GM23338 (cell line): ENCODE measurements around the gene LRSAM1. TPM values are rescaled to one million over a fixed set of nuclear protein-coding genes. Genes with fewer than 3 reads are reported as not detected.
A peak's percentile ranks its signal among the peaks of the same experiment; 100 is the strongest.

Source experiments
- ATAC-seq: fragments of 200-7000 bp; cut with Tn5 transposase; 3 replicates; pipeline ENCODE4 v1.9.1; 2020
- DNase-seq: peaks from one replicate; pipeline ENCODE4 v3.0.0-alpha.2; 2015; ENCODE audit warnings: low spot score
- H2AFZ ChIP-seq: fragments of 200-600 bp; sonication (generic); 2 replicates; pipeline ENCODE4 v1.8.0; 2016; ENCODE audit warnings: antibody characterized with exemption, mild to moderate bottlenecking, moderate library complexity
- H3F3A ChIP-seq: fragments of 200-600 bp; sonication (generic); replicated peaks from 2 replicates; pipeline ENCODE4 v1.8.0; 2017; ENCODE audit warnings: antibody characterized with exemption, mixed run types, low read depth
- H3K27ac ChIP-seq: fragments of 200-600 bp; sonication (generic); 2 replicates; pipeline ENCODE4 v1.6.1; 2016; ENCODE audit warnings: low read depth
- H3K27me3 ChIP-seq: fragments of 200-600 bp; sonication (generic); 2 replicates; pipeline ENCODE4 v1.8.0; 2016; ENCODE audit warnings: mild to moderate bottlenecking, mixed run types, moderate library complexity; ENCODE audit not compliant: insufficient read depth
- H3K36me3 ChIP-seq: fragments of 200-600 bp; sonication (generic); 2 replicates; pipeline ENCODE4 v1.8.0; 2016; ENCODE audit warnings: mild to moderate bottlenecking; ENCODE audit not compliant: insufficient read depth
- H3K4me1 ChIP-seq: fragments of 200-600 bp; sonication (generic); 2 replicates; pipeline ENCODE4 v1.8.0; 2016; ENCODE audit warnings: mild to moderate bottlenecking, moderate library complexity; ENCODE audit not compliant: insufficient read depth
- H3K4me2 ChIP-seq: fragments of 200-600 bp; sonication (generic); 2 replicates; pipeline ENCODE4 v1.7.1; 2017; ENCODE audit warnings: mixed run types
- H3K4me3 ChIP-seq: fragments of 200-600 bp; sonication (generic); 2 replicates; pipeline ENCODE4 v1.6.1; 2016; ENCODE audit warnings: mixed run types
- H3K79me2 ChIP-seq: fragments of 200-600 bp; sonication (generic); replicated peaks from 2 replicates; pipeline ENCODE4 v1.8.0; 2017; ENCODE audit warnings: mild to moderate bottlenecking; ENCODE audit not compliant: insufficient read depth
- H3K9me2 ChIP-seq: fragments of 200-600 bp; sonication (generic); 2 replicates; pipeline ENCODE4 v1.8.0; 2017; ENCODE audit not compliant: insufficient read depth
- H4K20me1 ChIP-seq: fragments of 200-600 bp; sonication (generic); replicated peaks from 2 replicates; pipeline ENCODE4 v1.8.0; 2017; ENCODE audit warnings: mild to moderate bottlenecking; ENCODE audit not compliant: insufficient read depth
- H3K27ac Mint-ChIP-seq: 2 replicates; pipeline ENCODE4 v1.8.0; 2020; ENCODE audit warnings: inconsistent platforms, mild to moderate bottlenecking, moderate library complexity, mixed read lengths
- H3K27me3 Mint-ChIP-seq: 3 replicates; pipeline ENCODE4 v1.8.0; 2022; ENCODE audit warnings: low read depth, mild to moderate bottlenecking, moderate library complexity, mixed read lengths, inconsistent platforms; ENCODE audit not compliant: insufficient read depth, poor library complexity
- H3K36me3 Mint-ChIP-seq: 3 replicates; pipeline ENCODE4 v1.8.0; 2021; ENCODE audit warnings: low read depth, mild to moderate bottlenecking, inconsistent platforms, moderate library complexity, mixed read lengths
- H3K4me1 Mint-ChIP-seq: 3 replicates; pipeline ENCODE4 v1.8.0; 2020; ENCODE audit warnings: mild to moderate bottlenecking, inconsistent platforms, mixed read lengths
- H3K4me3 Mint-ChIP-seq: 3 replicates; pipeline ENCODE4 v1.8.0; 2021; ENCODE audit warnings: moderate library complexity, mild to moderate bottlenecking, inconsistent platforms, mixed read lengths
- H3K9me3 Mint-ChIP-seq: 3 replicates; pipeline ENCODE4 v1.8.0; 2020; ENCODE audit warnings: moderate library complexity, mild to moderate bottlenecking, inconsistent platforms, mixed read lengths
- CREB1 ChIP-seq: fragments of 250-450 bp; sonication (Bioruptor Pico); IDR thresholded peaks from 2 replicates; pipeline ENCODE4 v1.5.0; 2020; ENCODE audit warnings: low read depth, mild to moderate bottlenecking, moderate library complexity
- EZH2 ChIP-seq: fragments of 200-600 bp; sonication (generic); IDR thresholded peaks from one replicate; pipeline ENCODE4 v1.8.0; 2017; ENCODE audit warnings: antibody characterized with exemption, mild to moderate bottlenecking, low read depth; ENCODE audit not compliant: unreplicated experiment
- EZH2phosphoT487 ChIP-seq: fragments of 200-600 bp; sonication (generic); IDR thresholded peaks from one replicate; pipeline ENCODE4 v1.8.1; 2018; ENCODE audit warnings: antibody characterized with exemption; ENCODE audit not compliant: unreplicated experiment
- JUNB ChIP-seq: IDR thresholded peaks from one replicate; pipeline ENCODE4 v1.6.1; 2016; ENCODE audit warnings: antibody characterized with exemption; ENCODE audit not compliant: unreplicated experiment
- REST ChIP-seq: IDR thresholded peaks from one replicate; pipeline ENCODE4 v1.6.1; 2018; ENCODE audit warnings: antibody characterized with exemption; ENCODE audit not compliant: unreplicated experiment
- STAT1 ChIP-seq: IDR thresholded peaks from one replicate; pipeline ENCODE4 v1.6.1; 2016; ENCODE audit warnings: antibody characterized with exemption; ENCODE audit not compliant: unreplicated experiment
- ZNF114 ChIP-seq: fragments of 250-450 bp; sonication (Bioruptor Pico); IDR thresholded peaks from 2 replicates; pipeline ENCODE4 v1.5.0; 2020; ENCODE audit warnings: mild to moderate bottlenecking, moderate library complexity
- ZNF462 ChIP-seq: fragments of 250-450 bp; sonication (Bioruptor Pico); IDR thresholded peaks from 2 replicates; pipeline ENCODE4 v1.5.0; 2020; ENCODE audit warnings: mild to moderate bottlenecking, moderate library complexity
- polyA plus RNA-seq: library from polyadenylated mRNA; unstranded; fragments of >200 nt; fragmentation: Nextera tagmentation; extraction: Ambion mirVana; gene quantifications from 2 replicates; pipeline ENCODE4 v1.2.1, GENCODE V29; 2016
- total RNA-seq: library from RNA; depleted of rRNA; stranded (reverse); fragments of >200 nt; shearing (Covaris generic); gene quantifications from 2 replicates; pipeline ENCODE4 v1.2.3, GENCODE V29; 2014
- TF ChIP-seq, protein P1 (sequence below), 2 experiments: fragments of 200-600 bp in 1 of 2; sonication (generic) in 1 of 2; conservative IDR thresholded peaks; 2 replicates each; pipeline versions ENCODE4 v1.5.1 to v1.6.1; 2016 to 2017; ENCODE audit warnings: antibody characterized with exemption in 2 of 2, low read depth in 2 of 2, mild to moderate bottlenecking in 2 of 2, moderate library complexity in 1 of 2

The LRSAM1 gene
- total and polyA plus RNA-seq, 2 experiments from 2014 or later, result 12.8 to 21.9 TPM

DNA sequence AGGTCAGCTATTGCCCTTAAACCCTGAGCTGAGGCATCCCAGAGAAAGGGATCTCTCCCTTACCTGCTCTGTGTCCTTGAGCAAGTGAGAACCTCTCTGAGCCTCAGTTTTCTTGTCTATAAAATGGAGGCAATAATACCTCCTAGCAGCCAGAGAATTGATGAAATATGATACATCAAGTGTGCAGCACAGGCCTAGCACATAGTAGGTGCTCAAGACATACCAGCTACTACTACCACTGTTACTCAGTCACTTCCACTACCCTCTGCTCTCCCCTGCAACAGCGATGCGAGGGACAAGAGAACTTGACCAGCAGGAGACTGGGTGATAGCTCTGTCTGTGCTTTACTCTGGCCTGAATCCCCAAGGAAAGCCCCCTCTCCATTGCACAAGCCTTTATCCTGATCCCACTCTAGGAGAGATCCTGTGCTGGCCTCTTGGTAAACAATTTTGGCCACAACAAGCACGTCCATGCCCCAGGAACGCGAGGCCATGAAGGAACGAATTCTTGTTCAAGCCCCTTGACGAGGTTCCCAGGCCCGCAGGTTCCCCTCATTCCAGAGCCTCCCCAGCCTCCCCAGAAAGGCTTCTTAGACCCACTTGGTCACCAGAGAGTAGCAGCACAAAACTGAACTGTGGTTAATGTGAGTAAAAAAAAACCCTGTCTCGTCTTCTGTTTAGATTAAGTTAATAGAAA, 39.4 kb downstream of the LRSAM1 start:
- H3K4me1 ChIP-seq, result no peaks in the 10 kb centered on the region
- H3K36me3 ChIP-seq, result no peaks in the 10 kb centered on the region; the same call in 1 of the 2 replicates
- H3F3A ChIP-seq, result no peaks in the 10 kb centered on the region
- peak overlapping the region; percentile 59; the same call in 1 of the 2 replicates for H3K27ac ChIP-seq
- no peak for ATAC-seq
- H3K27me3 ChIP-seq, result no peaks in the 10 kb centered on the region
- H3K4me3 ChIP-seq, result no peak overlapping the region
- no peak for DNase-seq
- H3K9me2 ChIP-seq, result no peaks in the 10 kb centered on the region
- no peak overlapping the region; the same call in 1 of the 2 replicates for H3K27ac Mint-ChIP-seq
- no peak for TF ChIP-seq EZH2phosphoT487
- no peak for TF ChIP-seq CREB1 (CRISPR knock-in tag)
- TF ChIP-seq EZH2, result no peak
- no peak for TF ChIP-seq ZNF114 (CRISPR knock-in tag)
- H3K4me2 ChIP-seq, result no peak overlapping the region
- no peak overlapping the region for H2AFZ ChIP-seq
- H3K36me3 Mint-ChIP-seq, result peaks cover 8% of the 10 kb centered on the region; the same call in 2 of the 3 replicates
- no peaks in the 10 kb centered on the region for H3K79me2 ChIP-seq
- no peaks in the 10 kb centered on the region for H3K9me3 Mint-ChIP-seq
- peaks cover 5% of the 10 kb centered on the region for H3K27me3 Mint-ChIP-seq
- H4K20me1 ChIP-seq, result no peaks in the 10 kb centered on the region; the same call in 1 of the 2 replicates
- H3K4me3 Mint-ChIP-seq, result no peak overlapping the region
- H3K4me1 Mint-ChIP-seq, result peaks cover 5% of the 10 kb centered on the region

GRCh38 chr9:127491516-127491915, 40.2 kb downstream of the LRSAM1 start:
- ATAC-seq (no peak), DNase-seq (no peak)
- H3K4me1 ChIP-seq, result no peaks in the 10 kb centered on the region
- TF ChIP-seq STAT1 (no peak), ZNF462 (CRISPR knock-in tag) (no peak), JUNB (no peak), CREB1 (CRISPR knock-in tag) (no peak), EZH2phosphoT487 (no peak), REST (no peak)
- TF ChIP-seq, protein P1, sequence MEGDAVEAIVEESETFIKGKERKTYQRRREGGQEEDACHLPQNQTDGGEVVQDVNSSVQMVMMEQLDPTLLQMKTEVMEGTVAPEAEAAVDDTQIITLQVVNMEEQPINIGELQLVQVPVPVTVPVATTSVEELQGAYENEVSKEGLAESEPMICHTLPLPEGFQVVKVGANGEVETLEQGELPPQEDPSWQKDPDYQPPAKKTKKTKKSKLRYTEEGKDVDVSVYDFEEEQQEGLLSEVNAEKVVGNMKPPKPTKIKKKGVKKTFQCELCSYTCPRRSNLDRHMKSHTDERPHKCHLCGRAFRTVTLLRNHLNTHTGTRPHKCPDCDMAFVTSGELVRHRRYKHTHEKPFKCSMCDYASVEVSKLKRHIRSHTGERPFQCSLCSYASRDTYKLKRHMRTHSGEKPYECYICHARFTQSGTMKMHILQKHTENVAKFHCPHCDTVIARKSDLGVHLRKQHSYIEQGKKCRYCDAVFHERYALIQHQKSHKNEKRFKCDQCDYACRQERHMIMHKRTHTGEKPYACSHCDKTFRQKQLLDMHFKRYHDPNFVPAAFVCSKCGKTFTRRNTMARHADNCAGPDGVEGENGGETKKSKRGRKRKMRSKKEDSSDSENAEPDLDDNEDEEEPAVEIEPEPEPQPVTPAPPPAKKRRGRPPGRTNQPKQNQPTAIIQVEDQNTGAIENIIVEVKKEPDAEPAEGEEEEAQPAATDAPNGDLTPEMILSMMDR (conservative IDR thresholded peaks at IDR 0.05; ENCODE audit: low read depth in 2 of 2), result no peak
- no peaks in the 10 kb centered on the region; the same call in 1 of the 2 replicates for H3K36me3 ChIP-seq
- Mint-ChIP-seq H3K4me3 (no peak overlapping the region), H3K27ac (no peak overlapping the region), H3K36me3 (peaks cover 16% of the 10 kb centered on the region; the same call in 2 of the 3 replicates), H3K27me3 (peaks cover 5% of the 10 kb centered on the region), H3K4me1 (peaks cover 5% of the 10 kb centered on the region), H3K9me3 (no peaks in the 10 kb centered on the region)
- H3K9me2 ChIP-seq, result no peaks in the 10 kb centered on the region
- no peak overlapping the region for H3K4me3 ChIP-seq
- H3K27ac ChIP-seq, result no peak overlapping the region
- no peaks in the 10 kb centered on the region for H3F3A ChIP-seq
- no peak overlapping the region for H3K4me2 ChIP-seq
- H3K27me3 ChIP-seq, result no peaks in the 10 kb centered on the region
- no peaks in the 10 kb centered on the region; the same call in 1 of the 2 replicates for H4K20me1 ChIP-seq
- H2AFZ ChIP-seq, result no peak overlapping the region
- no peaks in the 10 kb centered on the region for H3K79me2 ChIP-seq
